Esophagus muscularis mucosa (tissue), 4 donors: ENCODE measurements around the gene POSTN. TPM values are rescaled to one million over a fixed set of nuclear protein-coding genes. Genes with fewer than 3 reads are reported as not detected.

Experiments used
- DNase-seq: peaks from one replicate; pipeline ENCODE4 v3.0.0-alpha.2; 2017; ENCODE audit errors: extremely low spot score
- H3K27ac ChIP-seq, 4 donors: fragments of 200-600 bp; sonication (generic); replicated peaks in 1 of 4; 1 replicate in 3 of 4; 2 replicates in 1 of 4; pipeline ENCODE4 v1.5.1; 2016 to 2019; ENCODE audit warnings: mild to moderate bottlenecking in 1 of 4
- H3K27me3 ChIP-seq, 4 donors: fragments of 200-600 bp; sonication (generic); one replicate each; pipeline versions ENCODE4 v1.5.1 to v1.6.0; 2016 to 2019
- H3K36me3 ChIP-seq, 4 donors: fragments of 200-600 bp; sonication (generic); one replicate each; pipeline ENCODE4 v1.5.1; 2016 to 2019
- H3K4me1 ChIP-seq, 4 donors: fragments of 200-600 bp; sonication (generic); one replicate each; pipeline ENCODE4 v1.5.1; 2016 to 2019
- H3K4me3 ChIP-seq, 4 donors: fragments of 200-600 bp; sonication (generic); 1 replicate in 2 of 4; 2 replicates in 2 of 4; pipeline ENCODE4 v1.5.1; 2016 to 2019; ENCODE audit warnings: mild to moderate bottlenecking in 4 of 4, moderate library complexity in 1 of 4
- H3K9me3 ChIP-seq, 4 donors: fragments of 200-600 bp; sonication (generic); 1 replicate in 3 of 4; 2 replicates in 1 of 4; pipeline ENCODE4 v1.5.1; 2016 to 2019
- EP300 ChIP-seq: sonication (generic); formaldehyde crosslinking; IDR thresholded peaks from one replicate; pipeline ENCODE4 v1.6.1; 2017; ENCODE audit warnings: antibody characterized with exemption
- POLR2A ChIP-seq: fragments of 450-650 bp; IDR thresholded peaks from one replicate; pipeline ENCODE4 v1.6.1; 2017; ENCODE audit warnings: antibody characterized with exemption, moderate library complexity, mild to moderate bottlenecking, low read depth
- POLR2AphosphoS5 ChIP-seq, 2 donors: sonication (generic); formaldehyde crosslinking; IDR thresholded peaks; one replicate each; pipeline ENCODE4 v1.6.1; 2017; ENCODE audit warnings: antibody characterized with exemption in 2 of 2
- WGBS: methylation state at CpG from one replicate; pipeline ENCODE4 v1.1.5; 2018; 5-methylcytosine and 5-hydroxymethylcytosine counted together
- intact Hi-C: fragments of 100-400 bp; cut with DNase I; formaldehyde crosslinking; loops from one replicate; pipeline ENCODE4 v1.15.1; 2023
- total RNA-seq, 4 donors: library from RNA; depleted of rRNA; stranded (reverse); fragments of >200 nt; gene quantifications; one replicate each; pipeline versions ENCODE4 v1.1.0 to v1.2.1, GENCODE V29; 2016
- TF ChIP-seq, protein P1 (sequence below), 3 experiments: fragments of 200-600 bp in 2 of 3; fragments of 450-650 bp in 1 of 3; sonication (generic) in 2 of 3; IDR thresholded peaks; one replicate each; pipeline ENCODE4 v1.5.1; 2017 to 2019; ENCODE audit warnings: antibody characterized with exemption in 3 of 3, mild to moderate bottlenecking in 2 of 3, moderate library complexity in 1 of 3

Gene POSTN
- total RNA-seq, 4 donors from 2014 or later: 21.6 to 81.7 (median 50.2) TPM

DNA sequence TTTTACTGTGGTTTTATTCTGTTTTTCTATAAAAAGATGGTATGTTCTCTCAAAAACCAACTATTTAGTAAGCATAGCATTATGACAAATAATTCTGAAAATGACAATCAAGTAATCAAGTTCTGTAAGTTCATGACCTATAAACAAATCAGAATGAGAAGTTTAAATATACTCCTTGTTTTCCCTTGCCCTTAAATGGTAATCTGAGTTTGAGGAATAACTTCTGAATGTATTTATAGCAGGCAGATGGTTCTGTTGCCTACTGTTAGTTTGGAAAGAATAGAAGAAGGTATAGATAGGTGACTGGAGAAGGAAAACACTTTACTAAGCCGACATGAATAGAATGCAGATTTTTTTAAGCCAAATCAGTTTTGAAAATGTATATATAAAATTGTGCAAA is 63.9 kb downstream of the POSTN start:
- no peak for DNase-seq
- WGBS: 87% methylated on average over 1 of the region's 1 CpG
- H3K27me3 ChIP-seq: no peaks in the 10 kb centered on the region
- TF ChIP-seq EP300 (no peak), POLR2A (no peak), POLR2AphosphoS5 (IDR thresholded peaks at IDR 0.05) (no peak)
- TF ChIP-seq, protein P1, sequence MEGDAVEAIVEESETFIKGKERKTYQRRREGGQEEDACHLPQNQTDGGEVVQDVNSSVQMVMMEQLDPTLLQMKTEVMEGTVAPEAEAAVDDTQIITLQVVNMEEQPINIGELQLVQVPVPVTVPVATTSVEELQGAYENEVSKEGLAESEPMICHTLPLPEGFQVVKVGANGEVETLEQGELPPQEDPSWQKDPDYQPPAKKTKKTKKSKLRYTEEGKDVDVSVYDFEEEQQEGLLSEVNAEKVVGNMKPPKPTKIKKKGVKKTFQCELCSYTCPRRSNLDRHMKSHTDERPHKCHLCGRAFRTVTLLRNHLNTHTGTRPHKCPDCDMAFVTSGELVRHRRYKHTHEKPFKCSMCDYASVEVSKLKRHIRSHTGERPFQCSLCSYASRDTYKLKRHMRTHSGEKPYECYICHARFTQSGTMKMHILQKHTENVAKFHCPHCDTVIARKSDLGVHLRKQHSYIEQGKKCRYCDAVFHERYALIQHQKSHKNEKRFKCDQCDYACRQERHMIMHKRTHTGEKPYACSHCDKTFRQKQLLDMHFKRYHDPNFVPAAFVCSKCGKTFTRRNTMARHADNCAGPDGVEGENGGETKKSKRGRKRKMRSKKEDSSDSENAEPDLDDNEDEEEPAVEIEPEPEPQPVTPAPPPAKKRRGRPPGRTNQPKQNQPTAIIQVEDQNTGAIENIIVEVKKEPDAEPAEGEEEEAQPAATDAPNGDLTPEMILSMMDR (IDR thresholded peaks at IDR 0.05): no peak
- H3K36me3 ChIP-seq: no peaks in the 10 kb centered on the region
- intact Hi-C loops: no loop called here
- H3K4me3 ChIP-seq: no peak overlapping the region
- no peaks in the 10 kb centered on the region for H3K4me1 ChIP-seq
- H3K27ac ChIP-seq: no peak overlapping the region
- H3K9me3 ChIP-seq: peaks cover 0 to 8% (median 4%) of the 10 kb centered on the region in 4 donors

DNA sequence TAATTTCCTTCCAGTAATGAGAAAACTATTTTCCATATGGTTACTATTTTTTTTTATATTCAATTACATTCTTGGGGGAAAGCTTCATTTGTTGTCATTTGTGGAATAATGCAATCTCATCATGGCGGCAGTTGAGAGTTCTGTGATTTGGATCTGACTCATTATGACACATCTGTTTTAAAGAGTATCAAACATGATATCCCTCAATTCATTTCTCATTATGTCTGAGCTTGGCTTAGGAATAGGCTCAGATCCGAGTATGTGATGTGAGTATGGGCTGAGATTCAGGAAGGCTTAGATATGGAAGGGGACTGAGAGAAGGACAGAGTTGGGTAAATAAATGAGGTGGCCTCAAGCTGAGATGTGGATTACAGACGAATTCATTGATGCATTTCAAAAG is 64.4 kb downstream of the POSTN start:
- Histone ChIP-seq H3K4me1 (no peaks in the 10 kb centered on the region), H3K27me3 (no peaks in the 10 kb centered on the region), H3K36me3 (no peaks in the 10 kb centered on the region), H3K27ac (no peak overlapping the region), H3K4me3 (no peak overlapping the region), H3K9me3 (peaks cover 0 to 8% (median 4%) of the 10 kb centered on the region in 4 donors)
- intact Hi-C loops: no loop called here
- no peak for DNase-seq
- 73% methylated on average over 3 of the region's 3 CpGs for WGBS
- TF ChIP-seq, protein P1 (IDR thresholded peaks at IDR 0.05): no peak
- TF ChIP-seq EP300 (no peak), POLR2AphosphoS5 (IDR thresholded peaks at IDR 0.05) (no peak), POLR2A (no peak)

DNA sequence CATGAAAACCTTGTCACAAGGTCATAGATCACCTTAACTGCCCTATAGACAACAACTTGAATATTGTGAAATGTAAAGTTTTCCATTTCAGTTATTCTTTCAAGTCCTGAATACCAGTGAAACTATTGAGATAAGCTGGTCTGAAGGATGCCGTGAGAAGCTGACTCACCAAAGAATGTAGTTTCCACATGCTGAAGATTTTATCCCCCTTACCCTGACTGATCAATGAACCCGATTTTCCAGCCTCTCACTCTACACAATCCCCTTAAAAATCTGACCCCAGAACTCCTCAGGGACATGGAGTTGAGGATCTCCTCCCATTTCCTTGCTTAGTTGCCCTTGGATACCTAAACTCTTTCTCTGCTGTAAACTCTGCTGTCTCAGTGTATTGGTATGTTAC is 67.5 kb downstream of the POSTN start:
- Histone ChIP-seq H3K4me3 (no peak overlapping the region), H3K4me1 (no peaks in the 10 kb centered on the region), H3K27ac (no peak overlapping the region), H3K9me3 (peaks cover 0 to 8% (median 4%) of the 10 kb centered on the region in 4 donors), H3K36me3 (no peaks in the 10 kb centered on the region), H3K27me3 (no peaks in the 10 kb centered on the region)
- intact Hi-C loops: no loop called here
- TF ChIP-seq, protein P1 (IDR thresholded peaks at IDR 0.05): no peak
- TF ChIP-seq POLR2AphosphoS5 (IDR thresholded peaks at IDR 0.05) (no peak), POLR2A (no peak), EP300 (no peak)
- WGBS: 83% methylated on average over 2 of the region's 2 CpGs
- no peak for DNase-seq

DNA sequence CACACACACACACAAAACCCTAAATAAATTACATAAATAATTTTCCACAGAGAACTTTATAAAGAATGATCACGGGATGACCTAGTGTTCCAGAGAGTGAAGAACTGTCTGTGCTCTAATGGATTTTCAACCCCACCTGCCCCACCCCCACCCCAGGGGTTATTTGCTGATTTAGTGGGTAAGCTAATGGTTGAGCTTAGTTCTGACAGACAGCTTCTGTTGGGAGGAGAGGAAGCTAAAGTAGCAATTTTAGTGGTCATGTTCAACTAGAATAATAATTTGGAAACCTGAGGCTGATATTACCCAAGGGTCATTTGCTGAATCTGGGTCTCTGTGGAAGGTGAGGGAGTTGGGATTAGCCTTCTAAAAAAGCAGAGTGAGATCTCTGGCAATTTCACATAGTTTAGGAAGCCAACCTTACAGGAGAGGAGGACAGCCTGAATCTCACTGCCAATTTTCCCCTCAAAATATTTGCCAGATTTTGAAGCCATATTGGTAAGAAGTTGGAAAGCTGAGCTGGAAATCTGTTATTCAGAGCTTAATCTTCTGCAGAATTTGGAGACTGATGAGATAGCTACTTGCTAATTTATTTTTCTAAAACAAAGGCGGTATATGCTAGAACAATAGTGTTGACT is 68.7 kb downstream of the POSTN start:
- H3K27ac ChIP-seq: no peak overlapping the region
- no peak for DNase-seq
- H3K4me1 ChIP-seq: no peaks in the 10 kb centered on the region
- H3K9me3 ChIP-seq: peaks cover 0 to 8% (median 4%) of the 10 kb centered on the region in 4 donors
- intact Hi-C loops: no loop called here
- H3K36me3 ChIP-seq: no peaks in the 10 kb centered on the region
- H3K27me3 ChIP-seq: no peaks in the 10 kb centered on the region
- no peak overlapping the region for H3K4me3 ChIP-seq
- TF ChIP-seq POLR2A (no peak), POLR2AphosphoS5 (IDR thresholded peaks at IDR 0.05) (no peak), EP300 (no peak)
- TF ChIP-seq, protein P1 (IDR thresholded peaks at IDR 0.05): no peak
- 85% methylated on average over 2 of the region's 2 CpGs for WGBS
